Astrocyte (in vitro differentiated cells and primary cell): ENCODE data around the gene ZNF234. TPM values are rescaled to one million over a fixed set of nuclear protein-coding genes. Genes with fewer than 3 reads are reported as not detected.

Source experiments
- DNase-seq: peaks from one replicate; pipeline ENCODE4 v3.0.0-alpha.2; 2010; ENCODE audit warnings: low read depth
- FAIRE-seq: peaks from 2 replicates; lab custom pipeline; 2011; peaks lifted over from hg19 to GRCh38; lab: Jason Lieb, UNC
- H2AFZ ChIP-seq: 2 replicates; pipeline ENCODE4 v1.6.0; 2012; ENCODE audit warnings: low read depth, low read length, inconsistent platforms
- H3K27ac ChIP-seq: 2 replicates; pipeline ENCODE4 v1.5.1; 2011; ENCODE audit warnings: low read depth, low read length, inconsistent platforms
- H3K27me3 ChIP-seq: 2 replicates; pipeline ENCODE4 v1.6.0; 2011; ENCODE audit warnings: low read length, inconsistent platforms; ENCODE audit not compliant: insufficient read depth
- H3K36me3 ChIP-seq: 2 replicates; pipeline ENCODE4 v1.5.1; 2011; ENCODE audit warnings: low read length, inconsistent platforms; ENCODE audit not compliant: insufficient read depth
- H3K4me1 ChIP-seq: 2 replicates; pipeline ENCODE4 v1.5.1; 2011; ENCODE audit warnings: low read length, inconsistent platforms; ENCODE audit not compliant: insufficient read depth
- H3K4me2 ChIP-seq: 2 replicates; pipeline ENCODE4 v1.6.0; 2012; ENCODE audit warnings: low read length, inconsistent platforms
- H3K4me3 ChIP-seq: 2 replicates; pipeline ENCODE4 v1.5.1; 2011; ENCODE audit warnings: low read depth, mild to moderate bottlenecking, low read length, inconsistent platforms; ENCODE audit not compliant: insufficient read depth
- H3K79me2 ChIP-seq: 2 replicates; pipeline ENCODE4 v1.6.0; 2012; ENCODE audit warnings: mild to moderate bottlenecking, low read length, inconsistent platforms; ENCODE audit not compliant: insufficient read depth
- H3K9ac ChIP-seq: 2 replicates; pipeline ENCODE4 v1.6.0; 2012; ENCODE audit warnings: mild to moderate bottlenecking, low read length, inconsistent platforms
- H3K9me3 ChIP-seq: 2 replicates; pipeline ENCODE4 v1.5.1; 2012; ENCODE audit warnings: low read depth, mild to moderate bottlenecking, low read length, inconsistent platforms; ENCODE audit not compliant: insufficient read depth
- H4K20me1 ChIP-seq: 2 replicates; pipeline ENCODE4 v1.6.0; 2012; ENCODE audit warnings: low read length, inconsistent platforms; ENCODE audit not compliant: insufficient read depth
- H3K27ac Mint-ChIP-seq: one replicate; pipeline ENCODE4 v1.8.0; 2021; ENCODE audit warnings: mild to moderate bottlenecking, mixed read lengths; ENCODE audit not compliant: unreplicated experiment
- H3K27me3 Mint-ChIP-seq: one replicate; pipeline ENCODE4 v1.8.0; 2021; ENCODE audit warnings: low read depth, mixed read lengths; ENCODE audit not compliant: unreplicated experiment
- H3K36me3 Mint-ChIP-seq: one replicate; pipeline ENCODE4 v1.8.0; 2021; ENCODE audit warnings: low read depth, mixed read lengths; ENCODE audit not compliant: unreplicated experiment
- H3K4me1 Mint-ChIP-seq: one replicate; pipeline ENCODE4 v1.8.0; 2021; ENCODE audit warnings: low read depth, mixed read lengths; ENCODE audit not compliant: unreplicated experiment
- H3K4me3 Mint-ChIP-seq: one replicate; pipeline ENCODE4 v1.8.0; 2021; ENCODE audit warnings: mild to moderate bottlenecking, moderate library complexity, mixed read lengths; ENCODE audit not compliant: unreplicated experiment
- H3K9me3 Mint-ChIP-seq: one replicate; pipeline ENCODE4 v1.8.0; 2021; ENCODE audit warnings: mild to moderate bottlenecking, mixed read lengths; ENCODE audit not compliant: unreplicated experiment
- CTCF ChIP-seq: IDR thresholded peaks from 2 replicates; pipeline ENCODE4 v1.5.1; 2011; ENCODE audit warnings: low read depth, mild to moderate bottlenecking, inconsistent platforms, low read length, moderate library complexity; ENCODE audit not compliant: insufficient read depth
- EZH2 ChIP-seq: IDR thresholded peaks from 2 replicates; pipeline ENCODE4 v1.6.1; 2012; ENCODE audit warnings: mild to moderate bottlenecking, low read length, inconsistent platforms; ENCODE audit not compliant: insufficient read depth
- total RNA-seq: library from RNA; stranded (reverse); gene quantifications from 2 replicates; pipeline ENCODE4 v1.2.1, GENCODE V29; 2021

ZNF234 gene
- total RNA-seq, 1 donor from 2014 or later = 11.6 TPM

DNA sequence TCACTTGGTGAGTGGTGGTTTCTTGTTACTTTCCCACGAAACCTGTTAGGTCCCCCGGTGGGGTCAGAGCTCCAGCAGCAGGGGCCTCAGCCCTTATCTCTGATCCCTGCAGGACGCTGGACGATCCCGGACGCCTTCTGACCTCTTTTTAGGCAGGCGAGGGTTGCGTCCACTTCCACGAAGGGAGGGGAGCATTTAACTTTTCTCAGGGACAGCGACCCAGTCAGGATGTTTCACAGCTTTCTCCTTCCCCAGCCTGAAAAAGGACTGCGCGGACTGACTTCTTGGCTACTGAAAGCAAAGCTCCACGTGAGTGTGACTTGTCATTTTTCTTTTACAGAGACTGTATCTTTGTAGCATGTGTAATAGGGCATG is 692 bp downstream of the ZNF234 start:
- peak overlapping the region; percentile 99 for H2AFZ ChIP-seq
- peak overlapping the region; percentile 85 for H3K9ac ChIP-seq
- Mint-ChIP-seq H3K36me3 (peaks cover 11% of the 10 kb centered on the region), H3K4me1 (peaks cover 4% of the 10 kb centered on the region), H3K27ac (peak overlapping the region; percentile 78), H3K9me3 (no peaks in the 10 kb centered on the region), H3K4me3 (peak overlapping the region; percentile 95), H3K27me3 (no peaks in the 10 kb centered on the region)
- H4K20me1 ChIP-seq = no peaks in the 10 kb centered on the region
- H3K36me3 ChIP-seq = peaks cover 5% of the 10 kb centered on the region
- DNase-seq (peak; percentile 26), FAIRE-seq (no peak)
- no peak overlapping the region for H3K27ac ChIP-seq
- H3K4me3 ChIP-seq = peak overlapping the region; percentile 94
- TF ChIP-seq EZH2 (no peak), CTCF (no peak)
- H3K79me2 ChIP-seq = peaks cover 17% of the 10 kb centered on the region
- no peaks in the 10 kb centered on the region for H3K9me3 ChIP-seq
- no peaks in the 10 kb centered on the region for H3K27me3 ChIP-seq
- H3K4me2 ChIP-seq = peak overlapping the region; percentile 98
- peaks cover 13% of the 10 kb centered on the region for H3K4me1 ChIP-seq

DNA sequence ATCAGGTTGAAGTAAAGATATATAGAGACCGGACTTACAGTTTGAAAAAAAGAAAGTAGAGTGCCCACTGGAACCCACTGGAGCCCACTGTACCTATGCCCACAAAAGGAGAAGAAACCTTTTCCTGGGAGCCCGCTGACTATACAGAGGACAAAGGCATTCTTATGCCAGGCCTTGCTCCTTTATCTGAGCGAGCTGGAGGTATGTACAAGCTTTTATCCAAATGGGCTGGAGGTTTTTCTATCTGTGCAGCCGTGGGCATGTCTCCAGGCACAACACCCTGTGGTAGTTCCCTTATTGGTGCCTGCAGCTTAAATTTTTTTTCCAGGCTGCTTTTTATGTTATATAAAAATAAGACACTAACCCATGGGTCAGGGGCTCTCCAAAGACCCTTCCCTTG is 8.4 kb downstream of the ZNF234 start:
- DNase-seq = no peak
- H3K9me3 Mint-ChIP-seq = peaks cover 3% of the 10 kb centered on the region
- no peaks in the 10 kb centered on the region for H3K4me1 Mint-ChIP-seq
- FAIRE-seq = no peak
- H3K36me3 Mint-ChIP-seq = peaks cover 38% of the 10 kb centered on the region
- H3K4me2 ChIP-seq = no peak overlapping the region
- H3K4me3 Mint-ChIP-seq = no peak overlapping the region
- no peaks in the 10 kb centered on the region for H4K20me1 ChIP-seq
- no peak overlapping the region for H2AFZ ChIP-seq
- no peaks in the 10 kb centered on the region for H3K4me1 ChIP-seq
- H3K27me3 Mint-ChIP-seq = no peaks in the 10 kb centered on the region
- H3K36me3 ChIP-seq = peaks cover 38% of the 10 kb centered on the region
- no peaks in the 10 kb centered on the region for H3K9me3 ChIP-seq
- H3K79me2 ChIP-seq = no peaks in the 10 kb centered on the region
- no peaks in the 10 kb centered on the region for H3K27me3 ChIP-seq
- H3K9ac ChIP-seq = no peak overlapping the region
- TF ChIP-seq CTCF = no peak
- no peak for TF ChIP-seq EZH2
- no peak overlapping the region for H3K27ac ChIP-seq
- H3K27ac Mint-ChIP-seq = no peak overlapping the region
- H3K4me3 ChIP-seq = no peak overlapping the region

DNA sequence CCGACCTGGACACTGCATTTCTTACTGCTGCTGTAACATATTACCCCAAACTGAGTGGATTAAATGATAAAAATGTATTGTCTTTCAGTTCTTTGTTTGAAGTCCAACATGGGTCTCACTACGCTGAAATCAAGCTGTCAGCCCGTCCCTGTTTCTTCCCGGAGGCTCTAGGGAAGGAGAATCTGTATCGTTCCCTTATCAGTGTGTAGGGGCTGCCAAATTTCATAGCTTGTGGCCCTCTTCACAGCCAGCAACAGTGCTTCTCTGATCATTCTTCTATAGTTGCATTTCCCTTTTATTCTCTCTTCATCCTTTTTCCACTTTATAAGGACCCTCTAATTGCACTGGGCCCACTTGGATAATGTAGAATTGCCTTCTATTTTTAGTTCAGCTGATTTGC is 10.1 kb downstream of the ZNF234 start:
- Histone ChIP-seq H3K79me2 (no peaks in the 10 kb centered on the region), H3K27me3 (no peaks in the 10 kb centered on the region), H3K9ac (no peak overlapping the region), H3K4me1 (no peaks in the 10 kb centered on the region), H3K36me3 (peaks cover 45% of the 10 kb centered on the region), H3K4me2 (no peak overlapping the region), H3K9me3 (peaks cover 9% of the 10 kb centered on the region), H4K20me1 (no peaks in the 10 kb centered on the region), H3K27ac (no peak overlapping the region), H2AFZ (no peak overlapping the region), H3K4me3 (no peak overlapping the region)
- Mint-ChIP-seq H3K36me3 (peaks cover 42% of the 10 kb centered on the region), H3K4me3 (no peak overlapping the region), H3K4me1 (no peaks in the 10 kb centered on the region), H3K9me3 (peaks cover 11% of the 10 kb centered on the region), H3K27ac (no peak overlapping the region), H3K27me3 (no peaks in the 10 kb centered on the region)
- DNase-seq (no peak), FAIRE-seq (no peak)
- no peak for TF ChIP-seq CTCF
- TF ChIP-seq EZH2 = no peak
